NCI-H446 treated with DMSO at 0.1 percent for 48 hours (cell line): ENCODE results near the gene RNF111.
"Not testable (repeated sequence)": the region's sequence is repeated elsewhere in the genome, so short reads cannot be mapped to it uniquely, and the experiment has no call there.

ENCODE experiments used
- DNase-seq: peaks from one replicate; lab custom pipeline; 2025; lab: John Stamatoyannopoulos, UW

Gene RNF111

DNA sequence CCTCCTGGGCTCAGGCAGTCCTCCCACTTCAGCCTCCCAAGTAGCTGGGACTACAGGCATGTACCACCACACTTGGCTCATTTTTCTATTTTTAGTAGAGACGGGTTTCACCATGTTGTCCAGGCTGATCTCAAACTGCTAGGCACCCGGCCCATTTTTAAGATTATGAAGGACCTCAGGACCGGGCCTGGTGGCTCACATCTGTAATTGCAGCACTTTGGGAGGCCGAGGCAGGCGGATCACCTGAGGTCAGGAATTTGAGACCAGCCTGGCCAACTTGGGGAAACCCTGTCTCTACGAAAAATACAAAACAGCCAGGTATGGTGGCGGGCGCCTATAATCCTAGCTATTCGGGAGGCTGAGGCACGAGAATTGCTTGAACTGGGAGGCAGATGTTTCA, 12.8 kb downstream of the RNF111 start:
- not testable (repeated sequence) for DNase-seq

DNA sequence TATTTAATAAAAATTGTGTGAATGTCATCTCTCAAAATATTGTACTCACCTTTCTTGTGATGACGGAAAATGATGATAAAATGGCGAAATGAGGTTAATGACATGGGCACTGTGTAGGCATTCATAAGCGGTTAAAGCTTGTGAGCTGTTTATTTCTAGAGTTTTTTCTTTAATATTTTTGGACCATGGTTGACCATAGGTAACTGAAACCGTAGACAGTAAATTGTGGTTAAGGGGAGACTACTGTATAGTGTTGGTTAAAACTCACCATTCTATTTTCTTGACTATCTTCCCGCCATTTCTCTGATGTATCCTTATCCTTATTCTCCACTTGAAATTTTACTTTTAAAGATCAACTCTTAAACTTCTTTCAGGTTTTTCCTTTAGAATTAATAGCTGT, 14.5 kb downstream of the RNF111 start:
- no peak for DNase-seq

DNA sequence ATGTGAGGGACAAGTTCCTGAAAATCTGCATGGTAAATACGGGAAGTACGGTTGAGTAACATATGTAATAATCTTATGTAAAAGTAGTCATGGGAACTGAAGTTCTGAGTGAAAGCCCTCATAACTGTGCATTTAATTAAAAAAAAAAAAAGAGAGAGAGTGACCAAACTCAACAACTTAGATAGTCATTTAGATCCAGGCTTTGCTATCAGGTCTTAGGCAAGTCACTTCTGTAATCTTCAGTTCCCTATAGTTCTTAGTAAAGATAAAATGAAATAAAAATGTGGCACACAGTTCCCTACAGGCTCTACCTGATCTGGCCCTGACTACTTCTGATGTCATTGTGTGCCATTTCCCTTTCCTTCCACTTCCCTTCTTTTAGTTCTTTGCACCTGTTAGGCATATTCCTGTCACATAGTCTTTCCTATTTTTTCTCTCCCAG, 15.0 kb downstream of the RNF111 start:
- DNase-seq = no peak

DNA sequence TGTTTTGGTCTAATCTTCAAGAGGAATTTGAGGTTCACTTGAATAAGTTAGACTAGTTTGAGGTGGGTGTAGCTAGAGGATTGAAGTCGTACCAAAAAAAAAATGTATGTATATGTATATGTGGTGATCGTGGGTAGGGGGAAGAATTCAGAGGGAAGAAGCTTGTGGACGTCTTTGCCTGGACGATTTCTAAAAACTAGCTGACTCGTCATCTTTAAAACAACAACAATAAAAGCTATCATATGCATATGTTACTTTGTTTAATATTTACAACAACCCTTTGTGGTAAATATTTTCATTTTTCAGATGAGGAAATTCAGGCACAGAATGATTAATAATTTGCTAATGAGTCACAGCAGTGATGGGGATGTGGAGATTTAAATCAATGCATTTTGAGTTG, 18.1 kb downstream of the RNF111 start:
- DNase-seq = no peak

DNA sequence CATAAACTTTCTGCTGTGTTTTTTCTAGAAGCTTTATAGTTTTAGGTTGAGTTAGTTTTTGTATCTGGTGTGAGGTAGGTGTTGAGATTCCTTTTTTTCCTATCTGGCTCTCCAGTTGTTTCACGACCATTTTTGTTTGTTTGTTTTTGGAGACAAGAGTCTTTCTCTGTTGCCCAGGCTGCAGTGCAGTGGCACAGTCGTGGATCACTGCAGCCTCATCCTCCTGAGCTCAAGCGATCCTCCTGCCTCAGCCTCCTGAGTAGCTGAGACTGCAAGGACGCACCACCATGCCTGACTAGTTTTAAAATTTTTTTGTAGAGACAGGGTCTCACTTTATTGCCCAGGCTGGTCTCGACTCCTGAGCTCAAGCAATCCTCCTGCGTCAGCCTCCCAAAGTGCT, 20.6 kb downstream of the RNF111 start:
- DNase-seq = no peak

DNA sequence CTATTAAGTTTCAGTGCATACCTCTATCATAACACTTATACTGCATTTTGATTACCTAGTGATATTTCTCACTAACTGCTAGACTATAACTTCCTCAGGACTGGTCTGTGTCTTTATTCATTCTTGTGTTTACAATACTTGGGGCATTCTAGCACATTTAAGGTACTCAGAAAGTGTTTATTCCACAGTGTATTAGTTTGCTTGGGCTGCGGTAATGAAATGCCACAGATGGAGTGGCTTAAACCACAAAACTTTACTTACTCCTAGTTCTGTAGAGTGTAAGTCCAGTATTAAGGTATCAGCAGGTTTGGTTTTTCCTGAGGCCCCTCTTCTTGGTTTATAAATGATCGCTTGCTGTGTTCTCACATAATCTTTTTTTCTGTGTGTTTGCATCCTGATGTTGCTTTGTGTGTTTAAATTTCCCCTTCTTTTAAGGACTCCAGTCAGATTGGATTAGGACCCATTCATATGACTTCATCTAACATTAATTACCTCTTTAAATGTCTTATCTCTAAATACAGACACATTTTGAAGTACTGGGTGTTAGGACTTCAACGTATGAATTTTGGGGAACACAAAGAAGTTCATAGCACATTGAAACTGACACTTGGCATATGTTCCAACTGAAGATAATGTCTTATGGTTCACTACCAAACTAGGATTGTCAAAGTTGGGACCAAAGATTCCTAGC, 23.9 kb downstream of the RNF111 start:
- no peak for DNase-seq

DNA sequence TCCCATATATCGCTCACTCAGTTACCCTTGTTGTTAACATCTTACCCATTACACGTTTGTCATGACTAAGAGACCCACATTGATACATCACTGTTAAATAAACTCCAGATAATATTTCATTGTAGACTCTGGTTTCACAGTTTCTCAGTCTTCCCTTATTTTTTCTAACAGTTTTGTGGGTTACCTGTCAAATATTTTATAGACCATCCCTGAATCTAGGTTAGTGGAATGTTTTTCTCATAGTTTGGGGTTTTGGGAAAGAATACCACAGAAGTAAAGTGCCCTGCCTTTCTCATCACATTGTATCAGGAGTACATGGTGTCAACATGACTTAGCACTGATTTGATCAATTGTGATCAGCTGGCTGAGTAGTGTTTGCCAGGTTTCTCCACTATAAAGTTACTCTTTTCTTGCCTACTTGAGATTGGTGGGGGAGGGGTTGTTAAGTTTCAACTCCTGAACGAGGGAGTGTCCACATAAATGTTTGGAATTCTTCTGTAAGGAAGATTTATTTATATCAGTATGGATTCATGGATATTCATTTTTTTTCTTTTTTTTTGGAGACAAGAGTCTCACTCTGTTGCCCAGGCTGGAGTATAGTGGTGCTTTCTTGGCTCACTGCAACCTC, 25.9 kb downstream of the RNF111 start:
- no peak for DNase-seq

DNA sequence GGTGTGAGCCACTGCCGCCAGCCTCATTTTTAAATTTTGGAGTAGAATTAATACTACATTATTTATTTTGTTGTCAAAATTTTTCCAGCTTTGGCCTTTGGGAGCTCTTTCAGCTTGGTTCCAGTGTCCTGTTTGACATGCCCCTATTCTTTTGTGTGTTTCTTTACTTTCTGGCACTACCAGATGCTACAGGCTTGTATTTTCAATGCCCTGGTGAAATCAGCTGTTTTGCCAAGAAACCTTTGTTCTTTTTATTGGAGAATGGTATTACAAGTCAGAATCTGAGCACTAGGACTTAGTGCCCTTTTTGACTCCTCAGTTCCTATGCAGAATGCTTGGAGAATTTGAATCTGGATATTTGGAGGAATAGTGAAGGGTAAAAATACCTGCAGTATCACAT, 26.6 kb downstream of the RNF111 start:
- DNase-seq = no peak

DNA sequence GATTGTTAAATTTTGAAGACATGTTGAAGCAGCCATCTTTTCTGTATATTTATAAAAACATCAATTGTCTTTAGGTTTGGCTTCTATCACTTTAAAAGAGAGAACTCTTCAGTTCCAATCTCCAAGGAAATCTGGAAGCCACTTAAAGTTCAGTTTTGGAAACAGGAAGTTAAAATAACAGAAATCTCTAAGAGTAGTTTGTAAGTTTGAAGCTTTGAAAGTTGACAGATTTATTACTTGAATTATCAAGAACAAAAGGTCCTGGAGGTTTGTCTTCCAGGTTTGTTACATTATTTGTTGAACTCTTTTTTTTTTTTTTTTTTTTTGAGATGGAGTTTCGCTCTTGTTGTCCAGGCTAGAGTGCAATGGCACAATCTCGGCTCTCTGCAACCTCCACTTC, 30.0 kb downstream of the RNF111 start:
- DNase-seq = no peak

DNA sequence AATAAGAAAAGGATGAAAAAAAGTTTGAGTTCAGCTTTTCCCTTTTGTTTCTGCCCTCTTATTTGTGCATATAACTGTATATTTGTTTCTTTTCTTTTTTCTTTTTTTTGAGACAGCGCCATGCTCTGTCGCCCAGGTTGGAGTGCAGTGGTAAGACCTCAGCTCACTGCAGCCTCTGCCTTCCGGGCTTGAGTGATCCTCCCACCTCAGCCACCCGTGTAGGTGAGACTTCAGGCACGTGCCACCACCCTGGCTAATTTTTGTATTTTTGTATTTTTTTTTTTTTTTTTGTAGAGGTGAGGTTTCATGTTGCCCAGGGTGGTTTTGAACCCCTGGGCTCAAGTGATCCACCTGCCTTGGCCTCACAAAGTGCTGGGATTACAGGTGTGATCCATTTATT, 31.4 kb downstream of the RNF111 start:
- DNase-seq = no peak

DNA sequence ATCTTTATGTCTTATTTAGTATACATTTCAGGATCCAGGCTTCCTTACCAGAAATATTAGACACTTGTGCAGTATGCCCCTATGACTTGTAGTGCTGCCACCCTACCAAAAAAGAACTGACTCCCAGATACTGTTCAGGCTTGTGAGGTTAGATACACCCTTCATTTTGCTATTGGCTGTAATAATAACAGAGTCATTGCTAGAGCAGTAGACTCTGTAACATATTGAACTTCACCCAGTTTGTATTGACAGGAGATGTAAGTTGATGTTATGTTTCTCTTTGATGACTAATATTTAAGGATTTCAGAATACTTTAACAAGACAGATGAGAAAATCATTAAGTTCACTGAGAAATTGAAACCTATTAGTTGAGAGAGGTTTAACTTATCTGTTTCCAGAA, 32.9 kb downstream of the RNF111 start:
- DNase-seq = no peak

DNA sequence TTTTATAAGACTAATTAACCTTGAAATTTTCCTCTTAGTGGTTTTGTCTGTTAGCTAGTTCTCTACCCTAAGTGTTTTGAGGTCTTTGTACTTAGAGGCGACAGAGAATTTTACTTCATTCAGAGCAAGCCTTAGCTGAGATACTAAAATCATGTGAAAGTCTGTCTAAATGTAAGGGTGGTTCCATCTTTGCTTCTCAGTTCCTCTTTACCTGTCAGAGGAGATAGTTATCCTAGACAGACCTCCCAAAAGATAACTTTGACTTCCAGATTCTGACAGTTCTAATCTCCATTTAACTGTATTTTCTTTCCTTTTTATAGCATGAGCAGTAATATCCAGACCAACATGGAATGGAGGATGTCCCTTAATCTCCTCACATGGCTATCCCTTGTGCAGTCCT, 34.7 kb downstream of the RNF111 start:
- no peak for DNase-seq

DNA sequence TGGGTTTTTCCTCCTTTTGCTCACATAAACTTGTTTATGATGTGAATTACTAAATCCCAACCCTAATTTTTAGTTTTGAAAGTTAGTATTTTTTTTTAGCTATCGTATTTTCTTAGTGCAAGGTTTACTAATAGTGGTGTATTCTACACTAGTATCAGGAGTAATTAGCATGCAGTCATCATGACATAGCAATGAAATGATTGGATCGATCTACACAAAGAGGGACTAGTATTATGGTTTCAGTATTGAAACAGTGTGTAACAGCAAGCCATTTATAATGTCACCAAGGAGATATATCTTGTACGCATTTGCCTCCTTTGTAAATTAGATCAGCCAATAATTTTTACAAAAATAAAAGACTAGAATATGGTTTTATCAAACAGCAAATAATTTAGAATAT, 38.7 kb downstream of the RNF111 start:
- no peak for DNase-seq

DNA sequence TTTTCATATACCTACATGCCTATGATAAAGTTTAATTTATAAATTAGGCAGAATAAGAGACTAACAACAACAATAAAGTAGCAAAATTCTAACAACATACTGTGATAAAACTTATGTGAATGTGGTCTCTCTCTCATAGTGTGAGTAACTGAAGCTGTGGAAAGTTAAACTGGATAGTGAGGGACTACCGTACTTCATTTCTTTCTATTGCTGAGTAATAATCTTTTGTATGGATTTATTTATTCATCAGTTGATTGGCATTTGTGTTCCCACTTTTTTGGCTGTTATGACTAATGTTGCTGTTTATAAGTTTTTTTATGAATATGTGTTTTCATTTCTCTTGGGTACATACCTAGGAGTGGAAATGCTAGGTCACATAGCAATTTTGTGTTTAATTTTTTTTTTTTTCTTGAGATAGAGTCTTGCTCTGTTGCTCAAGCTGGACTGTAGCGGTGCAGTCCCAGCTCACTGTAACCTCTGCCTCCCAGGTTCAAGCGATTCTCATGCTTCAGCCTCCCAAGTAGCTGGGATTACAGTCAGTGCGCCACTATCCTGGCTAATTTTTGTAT, 41.0 kb downstream of the RNF111 start:
- DNase-seq = no peak

DNA sequence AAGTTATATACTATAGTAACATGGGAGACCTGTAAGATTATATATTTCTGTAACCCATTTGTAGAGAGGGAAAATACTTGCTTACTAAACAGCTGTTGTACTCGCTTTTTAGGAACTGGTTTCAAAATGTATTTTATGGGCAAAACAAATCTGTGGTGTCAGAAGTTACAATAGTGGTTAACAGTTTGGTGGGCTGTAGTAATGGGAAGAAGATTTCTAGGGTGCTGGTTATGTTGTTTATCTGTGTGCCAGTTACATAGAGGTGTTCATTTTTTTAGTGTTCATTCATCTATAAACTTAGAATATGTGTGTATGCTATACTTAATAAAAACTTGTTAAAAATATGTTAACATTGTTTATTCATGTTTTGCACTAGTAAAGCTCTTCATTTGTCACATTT, 42.1 kb downstream of the RNF111 start:
- DNase-seq = no peak

DNA sequence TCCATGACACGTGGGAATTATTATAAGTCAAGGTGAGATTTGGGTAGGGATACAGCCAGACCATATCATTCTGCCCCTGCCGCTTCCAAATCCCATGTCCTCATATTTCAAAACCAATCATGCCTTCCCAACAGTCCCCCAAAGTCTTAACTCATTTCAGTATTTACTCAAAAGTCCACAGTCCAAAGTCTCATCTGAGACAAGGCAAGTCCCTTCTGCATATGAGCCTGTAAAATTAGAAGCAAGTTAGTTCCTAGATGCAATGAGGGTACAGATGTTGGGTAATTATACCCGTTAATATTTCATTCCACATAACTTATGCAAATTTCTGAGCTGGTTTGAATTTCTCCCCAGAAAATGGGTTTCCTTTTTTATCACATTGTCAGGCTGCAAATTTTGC, 47.7 kb downstream of the RNF111 start:
- no peak for DNase-seq

DNA sequence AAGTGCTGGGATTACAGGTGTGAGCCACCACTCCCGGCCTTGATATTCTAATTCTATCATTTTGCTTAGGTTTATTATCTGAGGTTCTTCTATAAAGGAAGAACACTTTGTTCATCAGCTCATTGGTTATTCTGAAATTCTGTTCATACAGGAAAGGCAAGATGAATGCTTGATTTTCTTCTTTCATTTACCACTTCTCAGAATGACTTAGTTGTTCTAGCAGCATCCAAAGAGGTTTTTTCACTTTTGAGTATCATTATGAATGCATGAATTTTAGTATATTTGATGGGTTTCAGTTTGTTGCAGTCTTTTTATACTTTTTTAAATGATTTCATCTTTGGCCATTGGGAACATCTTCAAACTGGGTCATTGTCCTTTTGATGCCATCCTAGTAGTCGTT, 51.8 kb downstream of the RNF111 start:
- no peak for DNase-seq

DNA sequence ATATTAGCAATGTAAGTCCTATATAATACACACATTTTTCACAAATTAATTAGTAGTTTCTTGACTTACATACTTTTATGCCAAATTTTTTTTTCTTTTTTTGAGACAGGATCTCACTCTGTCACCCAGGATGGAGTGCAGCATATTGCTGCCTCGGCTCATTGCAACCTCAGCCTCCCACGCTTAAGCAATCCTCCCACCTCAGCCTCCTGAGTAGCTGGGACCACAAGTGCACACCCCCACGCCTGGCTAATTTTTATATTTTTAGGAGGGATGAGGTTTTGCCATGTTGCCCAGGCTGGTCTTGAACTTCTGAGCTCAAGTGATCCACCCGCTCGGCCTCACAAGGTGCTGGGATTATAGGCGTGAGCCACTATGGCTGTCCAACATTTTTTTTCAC, 54.6 kb downstream of the RNF111 start:
- DNase-seq = no peak

DNA sequence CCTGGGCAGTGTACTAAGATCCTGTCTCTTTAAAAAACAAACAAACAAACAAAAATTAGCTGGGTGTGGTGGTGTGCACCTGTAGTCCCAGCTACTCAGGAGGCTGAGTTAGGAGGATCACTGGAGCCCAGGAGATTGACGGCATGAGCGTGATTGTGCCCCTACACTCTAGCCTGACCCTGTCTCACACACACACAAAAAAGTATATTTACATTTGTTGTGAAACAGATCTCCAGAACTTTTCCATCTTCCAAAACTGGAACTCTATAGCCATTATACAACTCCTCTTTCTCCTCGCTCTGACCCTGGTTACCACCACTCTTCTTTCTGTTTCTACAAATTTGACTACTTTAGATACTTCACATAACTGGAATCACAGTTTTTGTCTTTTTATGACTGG, 61.4 kb downstream of the RNF111 start:
- no peak for DNase-seq

DNA sequence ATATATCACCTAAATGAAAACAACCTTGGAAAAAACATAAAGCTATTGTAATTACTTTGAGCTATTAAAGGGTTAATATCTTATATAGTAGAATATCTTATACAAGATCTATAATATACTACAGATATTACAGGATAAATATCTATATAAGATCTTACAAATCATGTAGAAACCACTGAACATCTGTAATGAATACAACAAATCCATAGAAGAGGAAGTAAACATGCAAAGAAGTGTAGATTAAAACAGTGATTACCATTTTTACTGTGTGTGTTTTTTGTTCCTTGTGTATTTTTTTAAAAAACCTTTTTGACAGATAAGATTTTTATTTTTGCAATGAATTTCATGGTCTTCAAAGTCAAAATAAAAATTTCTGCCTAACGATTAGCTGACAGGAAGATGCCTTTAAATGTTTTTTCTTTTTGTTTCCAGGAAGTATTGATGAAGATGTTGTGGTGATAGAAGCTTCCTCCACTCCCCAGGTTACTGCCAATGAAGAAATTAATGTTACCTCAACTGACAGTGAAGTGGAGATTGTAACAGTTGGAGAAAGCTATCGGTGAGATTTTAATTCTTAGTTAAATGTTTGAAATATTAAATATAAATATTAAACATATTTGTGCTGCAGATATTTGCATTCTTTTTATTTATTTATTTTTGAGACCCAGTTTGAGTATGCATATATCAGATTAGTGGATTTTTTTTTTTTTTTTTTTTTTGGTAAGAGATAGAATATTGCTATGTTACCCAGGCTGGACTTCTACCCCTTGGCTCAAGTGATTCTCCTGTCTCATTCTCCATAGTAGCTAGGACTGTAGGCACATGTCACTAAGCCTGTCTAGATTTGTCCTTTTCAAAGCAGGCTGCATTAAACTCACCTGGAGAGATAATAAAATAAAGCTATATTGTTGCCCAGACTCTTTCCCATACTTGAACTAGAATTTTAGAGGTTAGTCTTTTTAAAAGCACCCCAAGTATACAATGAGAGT, 64.7 kb downstream of the RNF111 start:
- DNase-seq = no peak

DNA sequence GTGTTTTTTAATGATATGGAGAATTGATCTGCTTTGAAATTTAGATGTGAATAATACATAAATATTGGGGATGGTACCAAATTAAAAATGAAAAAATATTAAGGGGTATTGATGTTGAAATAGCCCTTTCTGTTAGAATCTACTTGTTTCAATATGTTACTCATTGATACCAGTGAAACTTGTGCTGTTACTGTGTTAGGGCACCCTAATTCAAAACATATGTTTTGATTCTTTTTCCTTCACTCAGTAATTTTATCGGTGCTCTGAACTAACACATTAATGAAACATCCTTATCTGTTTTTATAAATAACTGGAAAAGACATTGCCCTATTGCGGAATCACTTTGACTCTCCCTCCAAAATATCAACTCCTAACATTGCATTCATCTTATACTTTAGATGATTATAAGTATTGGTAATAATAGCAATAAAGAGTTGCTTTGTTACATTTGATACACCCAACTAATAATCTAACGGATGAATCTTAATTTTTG, 65.5 kb downstream of the RNF111 start:
- no peak for DNase-seq

DNA sequence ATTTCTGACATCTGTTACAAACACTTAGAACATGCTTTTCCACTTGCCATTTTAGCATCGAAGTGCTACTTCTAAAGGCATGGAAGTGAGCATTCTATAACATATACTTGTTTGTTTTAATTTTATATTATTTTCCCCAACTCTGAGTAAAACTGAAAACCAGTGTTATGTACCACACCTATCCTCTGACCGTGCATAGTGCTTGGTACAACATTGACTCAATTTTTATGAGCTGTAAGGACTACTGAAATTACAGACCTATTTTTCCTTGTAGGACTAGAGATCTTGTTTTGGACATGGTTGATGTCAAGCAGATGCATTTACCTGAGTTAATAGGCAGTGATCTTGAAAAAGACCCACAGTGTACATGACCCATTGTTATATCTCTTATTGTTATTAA, 66.0 kb downstream of the RNF111 start:
- DNase-seq = no peak
